Endometrium (tissue), 2 donors: Measurements from ENCODE around the gene ANKRD34B.
"Not testable (repeated sequence)": the region's sequence is repeated elsewhere in the genome, so short reads cannot be mapped to it uniquely, and the experiment has no call there.

Experiments used
- FAIRE-seq: peaks from 2 replicates; lab custom pipeline; 2012; peaks lifted over from hg19 to GRCh38; lab: Jason Lieb, UNC
- donor health status: control.
- donor health status: control.

The ANKRD34B gene

GRCh38 chr5:80569961-80570786 is at the start of gene ANKRD34B:
ANKRD34B (minus strand) TSS chr5:80570280; CDS start chr5:80560019, 10,261 bp downstream.
- no peak for FAIRE-seq

DNA sequence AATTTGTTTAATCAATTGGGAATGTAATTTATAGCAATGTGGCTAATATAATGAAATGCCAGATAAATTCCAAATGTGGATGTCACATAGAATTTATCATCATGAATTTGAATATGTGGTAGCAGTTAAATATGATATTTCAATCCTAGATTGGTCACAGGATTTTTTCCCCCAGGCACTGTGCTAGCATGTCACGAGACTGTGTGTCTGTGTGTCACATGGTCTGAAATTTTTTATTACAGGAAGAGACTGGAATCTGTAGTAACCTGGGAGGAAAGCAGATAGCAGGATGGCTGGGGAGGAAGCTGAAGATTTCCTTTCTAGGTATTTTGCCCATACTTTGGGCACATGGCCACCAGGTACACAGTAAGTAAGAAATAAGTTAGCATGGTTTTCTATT is 49.0 kb upstream of the ANKRD34B start:
- no peak for FAIRE-seq

DNA sequence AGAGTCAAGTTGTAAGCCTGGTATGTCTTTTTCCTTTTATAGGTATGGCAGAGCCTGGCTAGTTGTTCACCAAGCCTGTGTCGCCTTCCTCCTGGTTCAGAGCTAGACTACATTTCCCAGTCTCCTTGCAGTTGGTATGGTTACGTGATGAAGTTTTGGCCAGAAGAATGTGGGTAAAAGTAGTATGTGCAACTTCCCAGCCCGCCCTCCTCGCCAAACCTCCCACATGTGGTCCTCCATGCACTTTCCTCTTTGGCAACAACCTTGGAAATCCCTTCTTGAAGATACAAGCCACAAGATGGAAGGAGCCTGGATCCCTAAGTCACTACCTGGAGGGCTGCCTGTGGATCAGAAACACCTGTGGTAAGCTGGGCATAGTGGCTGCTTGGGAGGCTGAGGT is 48.4 kb upstream of the ANKRD34B start:
- no peak for FAIRE-seq

DNA sequence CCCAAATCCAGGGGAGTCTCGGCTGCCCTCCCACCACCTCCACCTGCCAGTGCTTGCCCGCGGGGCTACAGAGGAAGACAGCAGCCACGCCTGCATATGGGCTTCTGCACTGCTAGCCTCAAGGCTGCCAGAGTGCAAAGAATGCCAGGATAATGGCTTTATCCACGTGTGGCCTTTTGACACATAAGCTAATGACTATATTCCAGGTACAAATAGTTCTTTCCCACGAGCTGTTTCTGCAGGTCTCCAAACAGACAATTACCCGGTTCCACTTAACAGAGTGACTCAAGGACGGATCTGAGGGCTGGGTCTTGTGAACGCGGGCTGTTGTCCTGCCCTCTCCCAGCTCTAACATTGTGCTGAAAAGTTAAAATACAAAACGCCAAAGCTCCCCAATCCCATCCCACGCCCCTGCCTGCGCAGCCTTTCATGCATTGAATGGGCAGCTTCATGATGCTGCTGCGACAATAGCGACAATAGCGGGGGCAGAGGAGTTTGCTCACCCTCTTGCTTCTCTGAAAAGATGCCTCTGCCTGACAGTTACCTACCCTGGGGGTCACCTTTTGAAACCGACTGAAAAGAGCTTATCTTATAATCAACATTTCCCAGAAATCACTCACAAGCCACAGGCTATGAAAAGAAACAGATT is 45.3 kb upstream of the ANKRD34B start:
- no peak for FAIRE-seq

DNA sequence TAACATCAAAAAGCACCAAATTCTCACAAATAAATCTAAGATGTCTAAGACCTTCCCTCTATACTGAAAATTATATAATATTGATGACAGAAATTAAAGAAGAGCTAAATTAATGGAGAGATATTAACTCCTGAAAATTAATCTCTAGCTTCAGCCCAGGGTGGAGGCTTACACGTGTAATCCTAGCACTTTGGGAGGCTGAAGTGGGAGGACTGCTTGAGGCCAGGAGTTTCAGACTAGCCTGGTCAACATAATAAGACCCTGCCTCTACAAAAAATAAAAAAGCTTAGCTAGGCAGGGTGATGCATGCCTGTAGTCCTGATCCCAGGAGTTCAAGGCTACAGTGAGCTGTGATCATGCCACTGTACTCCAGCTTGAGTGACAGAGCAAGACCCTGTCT is 39.6 kb upstream of the ANKRD34B start:
- FAIRE-seq = no peak

- no peak for FAIRE-seq
These were observed 38.7 kb upstream of the ANKRD34B start for GRCh38 chr5:80608731-80609130.

DNA sequence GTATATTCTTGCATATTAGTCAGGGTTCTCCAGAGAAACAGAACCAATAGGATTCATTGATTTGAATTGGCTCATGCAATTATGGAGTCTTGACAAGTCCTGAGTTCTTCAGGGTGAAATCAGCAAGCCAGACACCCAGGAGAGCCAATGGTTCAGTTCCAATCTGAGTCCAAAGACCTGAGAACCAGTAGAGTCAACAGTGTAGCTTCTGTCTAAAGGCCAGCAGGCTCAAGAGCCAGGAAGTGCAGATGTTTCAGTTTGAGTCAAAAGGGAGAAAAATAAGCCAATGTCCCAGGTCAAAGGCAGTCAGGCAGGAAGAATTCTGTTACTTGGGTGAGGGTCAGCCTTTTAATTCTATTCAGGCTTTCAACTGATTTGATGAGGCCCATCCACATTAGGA is 37.8 kb upstream of the ANKRD34B start:
- no peak for FAIRE-seq

GRCh38 chr5:80607343-80607742 is 37.3 kb upstream of the ANKRD34B start:
- no peak for FAIRE-seq

- no peak for FAIRE-seq
These were observed 31.0 kb upstream of the ANKRD34B start for GRCh38 chr5:80600943-80601693.

- no peak for FAIRE-seq
These were observed 27.4 kb upstream of the ANKRD34B start for GRCh38 chr5:80597500-80597899.

GRCh38 chr5:80594810-80595209 is 24.7 kb upstream of the ANKRD34B start:
- FAIRE-seq = no peak

GRCh38 chr5:80592761-80593160 is 22.7 kb upstream of the ANKRD34B start:
- no peak for FAIRE-seq

DNA sequence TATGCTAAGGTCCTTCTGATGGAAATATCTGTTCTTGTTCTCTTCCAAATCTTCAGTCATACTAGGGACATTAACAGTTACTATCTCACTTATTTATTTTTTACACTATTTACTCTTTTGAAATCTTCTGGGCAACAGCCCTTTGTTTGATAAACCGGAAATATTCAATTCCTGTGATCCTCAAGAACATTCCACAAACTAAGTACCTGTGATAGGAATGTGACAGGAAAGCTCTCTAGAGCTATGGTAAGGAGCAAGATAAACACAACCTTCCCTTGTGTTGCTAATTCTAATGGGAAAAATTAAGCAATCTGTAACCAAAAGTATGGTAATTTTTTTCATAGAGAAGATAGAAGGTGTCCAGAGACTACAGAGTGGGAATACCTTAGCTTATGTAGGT is 22.0 kb upstream of the ANKRD34B start:
- no peak for FAIRE-seq

- FAIRE-seq = no peak
These were observed 21.3 kb upstream of the ANKRD34B start for GRCh38 chr5:80591352-80591751.

DNA sequence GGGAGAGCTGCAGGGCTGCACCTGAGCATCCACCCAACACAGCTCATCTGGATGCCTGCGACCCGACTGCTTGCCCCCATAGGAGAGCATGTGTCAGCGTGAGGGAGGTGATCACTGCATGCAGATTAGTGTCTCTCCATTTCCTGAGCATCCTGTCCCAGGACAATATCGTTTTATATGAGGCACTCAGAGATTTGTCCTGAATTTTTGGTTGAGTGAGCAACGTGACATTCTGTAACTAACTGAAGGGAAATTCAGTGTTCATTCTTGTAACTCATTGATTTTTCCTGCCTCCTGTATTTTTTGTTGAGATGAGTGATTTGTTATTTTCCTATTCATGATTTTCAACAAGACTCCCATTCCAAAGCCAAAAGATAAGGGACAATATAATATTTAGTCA is 20.7 kb upstream of the ANKRD34B start:
- FAIRE-seq = no peak

DNA sequence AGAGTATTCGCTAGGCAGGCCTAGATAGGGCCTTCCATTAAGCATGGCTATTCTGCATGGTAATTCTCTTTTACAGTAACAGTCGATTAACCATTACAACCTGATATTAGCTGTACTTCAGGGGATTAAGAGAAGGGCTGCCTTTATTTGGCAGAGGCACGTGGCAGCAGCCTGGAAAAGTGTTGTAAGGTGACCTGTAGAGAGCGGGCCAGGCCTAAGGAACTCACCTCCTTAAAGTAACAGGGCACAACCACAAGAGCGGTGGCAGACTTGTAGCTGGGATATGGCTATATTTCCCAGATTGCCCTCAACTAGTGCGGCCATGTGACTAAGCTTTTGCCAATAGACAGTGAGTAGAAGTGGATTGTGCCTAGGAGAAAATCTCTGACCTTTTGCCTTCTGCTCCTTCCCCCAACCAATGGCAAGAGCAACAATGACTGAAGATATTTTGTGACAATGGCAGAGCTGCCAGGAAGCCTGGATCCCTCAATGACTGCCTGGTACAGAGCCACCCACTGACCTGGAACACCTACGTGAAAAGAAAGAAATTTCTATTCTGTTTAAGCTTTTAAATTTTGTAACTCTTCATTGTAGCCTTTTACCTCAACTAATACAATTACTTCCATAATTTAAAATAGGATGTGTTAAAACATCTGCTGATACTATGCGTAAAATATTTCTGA is 18.9 kb upstream of the ANKRD34B start:
- FAIRE-seq = no peak

DNA sequence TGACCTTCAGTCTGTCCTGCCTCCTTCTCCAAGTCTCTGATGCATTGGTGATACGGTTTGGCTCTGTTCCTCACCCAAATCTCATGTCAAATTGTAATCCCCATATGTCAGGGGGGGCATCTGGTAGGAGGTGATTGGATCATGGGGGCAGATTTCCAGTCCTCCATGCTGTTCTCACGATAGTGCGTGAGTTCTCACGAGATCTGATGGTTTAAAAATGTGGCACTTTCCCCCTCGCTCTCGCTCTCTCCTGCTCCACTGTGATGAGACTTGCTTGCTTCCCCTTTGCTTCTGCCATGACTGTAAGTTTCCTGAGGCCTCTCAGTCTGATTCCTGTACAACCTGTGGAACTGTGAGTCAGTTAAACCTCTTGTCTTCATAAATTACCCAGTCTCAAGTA is 14.7 kb upstream of the ANKRD34B start:
- FAIRE-seq = no peak

- FAIRE-seq = not testable (repeated sequence)
These were observed 10.2 kb upstream of the ANKRD34B start for GRCh38 chr5:80580291-80580690.

GRCh38 chr5:80579050-80579449 is 9.0 kb upstream of the ANKRD34B start:
- no peak for FAIRE-seq

DNA sequence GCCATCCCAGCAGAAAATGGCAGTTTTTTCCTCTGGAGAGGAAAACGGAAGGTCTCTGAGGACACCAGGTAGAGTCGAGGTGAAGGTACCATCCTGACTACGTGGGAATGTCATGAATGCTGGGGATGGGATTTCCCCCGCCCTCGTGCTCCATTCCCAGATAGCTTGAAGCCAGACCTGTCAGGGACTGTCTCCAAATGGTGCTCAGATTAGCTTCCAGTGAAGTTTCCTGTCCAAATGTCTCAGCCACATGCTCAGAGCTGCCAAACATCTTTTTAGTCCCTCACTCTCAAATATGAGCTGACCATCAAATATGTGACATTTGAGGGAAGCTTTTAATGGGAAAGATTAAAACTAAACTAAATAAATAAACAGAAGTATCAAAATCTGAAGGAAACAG is 7.6 kb upstream of the ANKRD34B start:
- no peak for FAIRE-seq

DNA sequence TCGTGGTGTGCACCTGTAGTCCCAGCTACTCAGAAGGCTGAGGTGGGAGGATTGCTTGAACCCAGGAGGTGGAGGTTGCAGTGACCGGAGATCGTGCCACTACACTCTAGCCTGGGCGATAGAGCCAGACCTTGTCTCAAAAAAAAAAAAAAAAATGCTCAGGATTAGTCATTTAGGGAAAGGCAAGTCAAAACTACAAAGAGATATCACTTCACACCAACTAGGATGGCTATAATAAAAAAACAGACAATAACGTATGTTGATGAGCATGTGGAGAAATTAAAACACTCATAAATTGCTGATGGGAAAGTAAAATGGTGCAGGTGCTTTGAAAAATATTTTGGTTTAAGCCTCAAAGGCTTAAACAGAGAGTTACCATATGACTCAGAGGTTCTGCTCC is 6.3 kb upstream of the ANKRD34B start:
- no peak for FAIRE-seq

GRCh38 chr5:80573062-80573461 is 3.0 kb upstream of the ANKRD34B start:
- no peak for FAIRE-seq
